ENCODE measurements around the gene DNAH1. TPM values are rescaled to one million over a fixed set of nuclear protein-coding genes. Genes with fewer than 3 reads are reported as not detected.
A peak's percentile ranks its signal among the peaks of the same experiment; 100 is the strongest.

Gene DNAH1
- total RNA-seq, 2 donors from 2014 or later, result 12.8 to 14.1 TPM

GRCh38 chr3:52372822-52373504, 56.8 kb downstream of the DNAH1 start:
- ATAC-seq, result no peak
- intact Hi-C loops (cut with DNase I, micrococcal nuclease), result no loop called here
- peak in 1 of 2 donors; percentile 42 for DNase-seq

GRCh38 chr3:52373676-52374075, 57.6 kb downstream of the DNAH1 start:
- DNase-seq (no peak), ATAC-seq (no peak)
- intact Hi-C loops (cut with DNase I, micrococcal nuclease), result no loop called here

- DNase-seq (no peak), ATAC-seq (no peak)
- intact Hi-C loops (cut with DNase I, micrococcal nuclease), result no loop called here
Measured at GRCh38 chr3:52374173-52374572, 58.1 kb downstream of the DNAH1 start.

- intact Hi-C loops (cut with DNase I, micrococcal nuclease), result no loop called here
- DNase-seq (no peak), ATAC-seq (no peak)
Measured at GRCh38 chr3:52379610-52380009, 63.5 kb downstream of the DNAH1 start.

- intact Hi-C loops (cut with DNase I, micrococcal nuclease), result no loop called here
- DNase-seq (no peak), ATAC-seq (no peak)
Measured at GRCh38 chr3:52380023-52380422, 63.9 kb downstream of the DNAH1 start.

- intact Hi-C loops (cut with DNase I, micrococcal nuclease), result no loop called here
- no peak for ATAC-seq
- no peak for DNase-seq
Measured at GRCh38 chr3:52381623-52382022, 65.5 kb downstream of the DNAH1 start.

GRCh38 chr3:52383446-52383845, 67.3 kb downstream of the DNAH1 start:
- peak; percentile 4 for ATAC-seq
- intact Hi-C loops (cut with DNase I, micrococcal nuclease), result no loop called here

GRCh38 chr3:52384019-52384761, 68.1 kb downstream of the DNAH1 start:
- intact Hi-C loops (cut with DNase I, micrococcal nuclease), result no loop called here
- no peak for DNase-seq
- no peak for ATAC-seq

More at GRCh38 chr3:52383446-52383845, 67.3 kb downstream of the DNAH1 start:
- no peak for DNase-seq

- DNase-seq, result peak in 1 of 2 donors; percentile 40
- intact Hi-C loops (cut with DNase I, micrococcal nuclease), result no loop called here
- peak; percentile 44 for ATAC-seq
Measured at GRCh38 chr3:52385157-52385556, 69.0 kb downstream of the DNAH1 start.

- intact Hi-C loops (cut with DNase I, micrococcal nuclease), result no loop called here
- DNase-seq (no peak), ATAC-seq (no peak)
Measured at GRCh38 chr3:52387481-52387880, 71.4 kb downstream of the DNAH1 start.

GRCh38 chr3:52388348-52388821, 72.3 kb downstream of the DNAH1 start:
- no peak for ATAC-seq
- no peak for DNase-seq
- intact Hi-C loops (cut with DNase I, micrococcal nuclease), result no loop called here

GRCh38 chr3:52388933-52389332, 72.8 kb downstream of the DNAH1 start:
- intact Hi-C loops (cut with DNase I, micrococcal nuclease), result no loop called here

GRCh38 chr3:52391096-52391495, 75.0 kb downstream of the DNAH1 start:
- intact Hi-C loops (cut with DNase I, micrococcal nuclease), result no loop called here
- ATAC-seq (no peak), DNase-seq (no peak)

More at GRCh38 chr3:52388933-52389332, 72.8 kb downstream of the DNAH1 start:
- no peak for ATAC-seq
- DNase-seq, result no peak

- DNase-seq, result no peak
- intact Hi-C loops (cut with DNase I, micrococcal nuclease), result no loop called here
- no peak for ATAC-seq
Measured at GRCh38 chr3:52392216-52392930, 76.3 kb downstream of the DNAH1 start.

- intact Hi-C loops (cut with DNase I, micrococcal nuclease), result no loop called here
- DNase-seq, result no peak
- no peak for ATAC-seq
Measured at GRCh38 chr3:52393131-52393807, 77.2 kb downstream of the DNAH1 start.

GRCh38 chr3:52393959-52394670, 78.0 kb downstream of the DNAH1 start:
- ATAC-seq, result no peak
- no peak for DNase-seq
- intact Hi-C loops (cut with DNase I, micrococcal nuclease), result no loop called here

- DNase-seq (no peak), ATAC-seq (no peak)
- intact Hi-C loops (cut with DNase I, micrococcal nuclease), result no loop called here
Measured at GRCh38 chr3:52394751-52395502, 78.8 kb downstream of the DNAH1 start.

GRCh38 chr3:52395503-52395865, 79.4 kb downstream of the DNAH1 start:
- ATAC-seq (no peak), DNase-seq (no peak)
- intact Hi-C loops (cut with DNase I, micrococcal nuclease), result no loop called here
